Memory B cell (primary cell): Measurements from ENCODE around the gene KRT3.
"Not testable (repeated sequence)": the region's sequence is repeated elsewhere in the genome, so short reads cannot be mapped to it uniquely, and the experiment has no call there.

Source experiments
- ATAC-seq: fragments of 150-1000 bp; cut with Tn5 transposase; 2 replicates; pipeline ENCODE4 v1.10.0; 2021; ENCODE audit warnings: low read depth, mild to moderate bottlenecking, moderate library complexity
- DNase-seq, 2 donors: peaks; one replicate each; pipeline ENCODE4 v3.0.0; 2022; ENCODE audit warnings: low spot score in 2 of 2
- H3K27ac Mint-ChIP-seq: one replicate; pipeline ENCODE4 v1.8.0; 2022; ENCODE audit warnings: mild to moderate bottlenecking, moderate library complexity, mixed read lengths
- H3K27me3 Mint-ChIP-seq: one replicate; pipeline ENCODE4 v1.8.0; 2022; ENCODE audit warnings: mixed read lengths
- H3K36me3 Mint-ChIP-seq: one replicate; pipeline ENCODE4 v1.8.0; 2022; ENCODE audit warnings: mild to moderate bottlenecking, mixed read lengths
- H3K4me1 Mint-ChIP-seq: one replicate; pipeline ENCODE4 v1.8.0; 2022; ENCODE audit warnings: mixed read lengths
- H3K4me3 Mint-ChIP-seq: one replicate; pipeline ENCODE4 v1.8.0; 2022; ENCODE audit warnings: mild to moderate bottlenecking, moderate library complexity, mixed read lengths
- H3K9me3 Mint-ChIP-seq: one replicate; pipeline ENCODE4 v1.8.0; 2022; ENCODE audit warnings: mixed read lengths

KRT3 gene

DNA sequence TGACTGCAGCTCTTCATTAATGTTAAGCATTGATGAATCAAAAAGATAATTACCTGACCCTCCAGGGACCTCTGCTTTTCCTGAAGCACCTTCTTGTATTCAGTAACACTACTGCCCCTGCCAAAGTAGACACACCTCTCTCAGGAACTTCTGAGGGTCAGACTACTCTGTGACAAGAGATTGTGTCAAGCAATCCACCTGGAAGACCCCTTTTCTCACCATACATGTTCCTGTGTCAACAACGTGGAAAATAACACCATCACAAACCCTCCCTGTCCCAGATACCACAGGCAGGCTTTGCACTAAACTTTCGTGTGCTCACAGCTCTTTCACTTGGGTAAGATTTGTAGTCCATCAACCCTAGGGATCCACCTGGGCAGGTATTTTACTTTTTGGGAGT is 31.9 kb downstream of the KRT3 start:
- DNase-seq (no peak), ATAC-seq (no peak)
- Mint-ChIP-seq H3K27ac (no peak overlapping the region), H3K27me3 (peaks cover 6% of the 10 kb centered on the region), H3K4me1 (no peaks in the 10 kb centered on the region), H3K36me3 (no peaks in the 10 kb centered on the region), H3K4me3 (no peak overlapping the region), H3K9me3 (peaks cover 6% of the 10 kb centered on the region)

- Mint-ChIP-seq H3K9me3 (peaks cover 6% of the 10 kb centered on the region), H3K36me3 (no peaks in the 10 kb centered on the region), H3K4me3 (no peak overlapping the region), H3K27ac (no peak overlapping the region), H3K4me1 (no peaks in the 10 kb centered on the region), H3K27me3 (peaks cover 4% of the 10 kb centered on the region)
- DNase-seq = no peak
- ATAC-seq = no peak
Measured at GRCh38 chr12:52763036-52763659, 32.8 kb downstream of the KRT3 start.

- H3K27ac Mint-ChIP-seq = no peak overlapping the region
- DNase-seq = no peak
- no peaks in the 10 kb centered on the region for H3K4me1 Mint-ChIP-seq
- H3K4me3 Mint-ChIP-seq = no peak overlapping the region
- peaks cover 6% of the 10 kb centered on the region for H3K9me3 Mint-ChIP-seq
- H3K36me3 Mint-ChIP-seq = no peaks in the 10 kb centered on the region
- no peak for ATAC-seq
- peaks cover 4% of the 10 kb centered on the region for H3K27me3 Mint-ChIP-seq
Measured at GRCh38 chr12:52761802-52762201, 34.1 kb downstream of the KRT3 start.

DNA sequence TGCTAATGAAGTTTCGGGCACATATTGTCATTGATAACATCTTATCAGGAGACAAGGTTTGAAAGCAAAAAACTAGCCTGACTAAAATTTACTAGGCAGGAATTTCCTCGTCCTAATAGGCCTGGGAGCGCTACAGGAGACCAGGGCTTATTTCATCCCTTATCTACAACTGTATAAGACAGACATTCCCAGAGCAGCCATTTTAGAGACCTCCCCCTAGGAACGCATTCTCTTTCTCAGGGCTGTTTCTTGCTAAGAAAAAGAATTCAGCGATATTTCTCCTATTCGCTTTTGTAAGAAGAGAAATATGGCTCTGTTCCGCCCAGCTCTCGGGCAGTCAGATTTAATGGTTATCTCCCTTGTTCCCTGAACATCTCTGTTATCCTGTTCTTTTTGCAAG is 34.7 kb downstream of the KRT3 start:
- not testable (repeated sequence) for H3K9me3 Mint-ChIP-seq, H3K4me1 Mint-ChIP-seq, ATAC-seq, H3K36me3 Mint-ChIP-seq, H3K27me3 Mint-ChIP-seq, H3K4me3 Mint-ChIP-seq, DNase-seq, H3K27ac Mint-ChIP-seq

GRCh38 chr12:52760623-52761022 is 35.3 kb downstream of the KRT3 start:
- Mint-ChIP-seq H3K27ac (no peak overlapping the region), H3K4me3 (no peak overlapping the region), H3K9me3 (peaks cover 6% of the 10 kb centered on the region), H3K36me3 (no peaks in the 10 kb centered on the region), H3K27me3 (no peaks in the 10 kb centered on the region), H3K4me1 (no peaks in the 10 kb centered on the region)
- no peak for DNase-seq
- no peak for ATAC-seq

DNA sequence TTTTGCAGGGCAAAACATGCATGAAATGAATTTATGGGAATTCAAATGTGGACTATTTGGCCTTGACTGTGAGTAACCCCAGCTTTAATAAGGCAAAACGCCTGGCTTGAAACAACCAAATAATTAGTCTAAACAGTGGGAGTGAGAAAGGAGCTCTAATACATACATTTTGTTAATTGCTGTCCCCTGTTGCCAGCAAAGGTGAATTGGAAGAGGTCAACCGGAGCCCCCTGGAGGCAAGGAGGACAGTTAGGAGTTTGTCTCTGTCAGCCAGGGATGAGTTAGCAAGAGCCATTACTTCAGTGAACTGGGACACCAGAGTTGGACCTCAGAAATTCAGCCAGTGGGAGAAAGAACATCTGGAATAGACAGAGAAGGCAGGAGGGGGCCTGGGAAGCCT is 36.2 kb downstream of the KRT3 start:
- Mint-ChIP-seq H3K9me3 (peaks cover 6% of the 10 kb centered on the region), H3K27ac (no peak overlapping the region), H3K4me3 (no peak overlapping the region)

GRCh38 chr12:52759218-52759617 is 36.7 kb downstream of the KRT3 start:
- Mint-ChIP-seq H3K4me1 (no peaks in the 10 kb centered on the region), H3K36me3 (no peaks in the 10 kb centered on the region), H3K27ac (no peak overlapping the region), H3K4me3 (no peak overlapping the region), H3K27me3 (no peaks in the 10 kb centered on the region), H3K9me3 (peaks cover 6% of the 10 kb centered on the region)
- DNase-seq (no peak), ATAC-seq (no peak)

More for the DNA sequence above, 36.2 kb downstream of the KRT3 start:
- H3K36me3 Mint-ChIP-seq = no peaks in the 10 kb centered on the region
- ATAC-seq (no peak), DNase-seq (no peak)
- H3K27me3 Mint-ChIP-seq = no peaks in the 10 kb centered on the region
- H3K4me1 Mint-ChIP-seq = no peaks in the 10 kb centered on the region

DNA sequence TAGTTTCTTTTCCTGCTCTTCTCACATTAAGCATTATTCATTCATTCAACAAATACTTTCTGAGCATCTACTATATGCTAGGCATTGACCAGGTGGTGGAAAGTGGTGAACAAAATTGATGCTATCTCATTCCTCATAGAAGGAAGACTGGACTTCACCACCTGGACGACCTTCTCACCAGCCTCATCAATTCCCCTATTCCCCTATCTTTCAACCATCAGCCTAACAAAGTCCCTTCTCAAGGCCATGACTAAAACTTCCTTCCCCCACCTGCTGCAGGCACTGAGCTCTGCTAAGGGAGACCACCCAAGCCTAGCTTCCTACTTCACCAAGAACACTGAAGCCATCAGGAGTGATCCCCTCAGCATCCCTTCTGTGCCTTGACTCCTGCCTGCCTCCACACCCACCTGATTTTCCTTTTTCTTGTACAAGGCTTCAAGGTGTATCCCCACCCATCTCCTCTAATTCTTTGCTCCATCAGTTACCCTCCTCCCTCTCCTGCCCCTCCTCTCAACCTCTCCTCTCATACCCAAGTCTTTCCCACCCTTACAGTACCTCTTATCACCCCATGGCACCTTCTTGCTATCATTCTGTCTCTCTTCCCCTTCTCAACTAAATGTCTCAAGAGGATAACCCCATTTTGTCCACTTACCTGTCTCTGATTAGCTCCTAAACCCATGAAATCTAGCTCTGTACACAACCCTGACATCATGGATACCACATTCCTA is 38.3 kb downstream of the KRT3 start:
- no peaks in the 10 kb centered on the region for H3K36me3 Mint-ChIP-seq
- ATAC-seq = no peak
- peaks cover under 1% of the 10 kb centered on the region for H3K27me3 Mint-ChIP-seq
- H3K9me3 Mint-ChIP-seq = peaks cover 6% of the 10 kb centered on the region
- no peak overlapping the region for H3K4me3 Mint-ChIP-seq
- H3K27ac Mint-ChIP-seq = no peak overlapping the region
- no peaks in the 10 kb centered on the region for H3K4me1 Mint-ChIP-seq
- DNase-seq = no peak

GRCh38 chr12:52756281-52756960 is 39.5 kb downstream of the KRT3 start:
- DNase-seq (no peak), ATAC-seq (no peak)
- H3K27ac Mint-ChIP-seq = no peak overlapping the region
- H3K4me3 Mint-ChIP-seq = no peak overlapping the region
- H3K9me3 Mint-ChIP-seq = peaks cover 6% of the 10 kb centered on the region
- no peaks in the 10 kb centered on the region for H3K36me3 Mint-ChIP-seq
- no peaks in the 10 kb centered on the region for H3K4me1 Mint-ChIP-seq
- peaks cover 3% of the 10 kb centered on the region for H3K27me3 Mint-ChIP-seq

DNA sequence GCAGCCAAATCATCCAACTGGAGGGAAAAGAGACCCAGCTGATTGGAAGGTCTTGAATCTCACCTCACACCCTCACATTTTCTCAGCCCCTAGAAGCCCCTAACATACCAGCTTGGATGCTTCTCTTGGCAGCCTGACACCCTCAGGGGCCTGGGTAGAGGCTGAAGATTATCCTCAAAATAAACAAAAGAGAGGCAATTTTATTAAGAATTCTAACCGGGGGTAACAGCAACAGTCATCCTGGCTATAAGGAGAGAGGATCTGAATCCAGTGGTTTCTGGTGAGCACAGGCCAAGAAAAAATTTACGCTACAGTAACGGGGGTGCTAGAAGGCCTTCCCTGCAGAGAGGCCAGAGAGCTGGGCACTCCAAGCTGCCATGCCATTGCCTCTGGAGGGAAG is 40.4 kb downstream of the KRT3 start:
- Mint-ChIP-seq H3K36me3 (no peaks in the 10 kb centered on the region), H3K4me3 (no peak overlapping the region), H3K27me3 (peaks cover 3% of the 10 kb centered on the region), H3K27ac (no peak overlapping the region), H3K9me3 (peaks cover 2% of the 10 kb centered on the region), H3K4me1 (no peaks in the 10 kb centered on the region)
- DNase-seq (no peak), ATAC-seq (no peak)

GRCh38 chr12:52754135-52754534 is 41.8 kb downstream of the KRT3 start:
- ATAC-seq (no peak), DNase-seq (no peak)
- H3K4me1 Mint-ChIP-seq = no peaks in the 10 kb centered on the region
- H3K27ac Mint-ChIP-seq = no peak overlapping the region
- no peak overlapping the region for H3K4me3 Mint-ChIP-seq
- H3K36me3 Mint-ChIP-seq = no peaks in the 10 kb centered on the region
- H3K9me3 Mint-ChIP-seq = no peaks in the 10 kb centered on the region
- peaks cover 3% of the 10 kb centered on the region for H3K27me3 Mint-ChIP-seq

DNA sequence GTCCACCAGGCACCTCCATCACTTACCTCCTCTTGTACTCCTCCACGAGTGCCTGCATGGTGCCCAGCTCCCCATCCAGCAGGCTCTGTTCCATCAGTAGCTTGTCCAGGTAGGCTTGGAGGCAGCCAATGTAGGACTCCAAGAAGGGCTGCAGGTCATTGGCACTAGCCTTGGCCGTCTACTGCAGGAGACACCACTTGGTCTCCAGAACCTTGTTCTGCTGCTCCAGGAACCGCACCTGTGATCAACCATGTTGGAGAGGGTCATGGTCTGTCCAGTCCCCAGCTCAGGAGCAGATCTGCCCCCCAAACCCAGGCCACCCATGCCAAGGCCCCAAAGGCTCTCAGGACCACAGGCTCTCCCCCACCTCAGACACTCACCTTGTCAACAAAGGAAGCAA is 42.6 kb downstream of the KRT3 start:
- H3K27me3 Mint-ChIP-seq = peaks cover 3% of the 10 kb centered on the region
- no peak overlapping the region for H3K4me3 Mint-ChIP-seq
- no peaks in the 10 kb centered on the region for H3K4me1 Mint-ChIP-seq
- DNase-seq = no peak
- H3K27ac Mint-ChIP-seq = no peak overlapping the region
- H3K9me3 Mint-ChIP-seq = no peaks in the 10 kb centered on the region
- no peak for ATAC-seq
- H3K36me3 Mint-ChIP-seq = no peaks in the 10 kb centered on the region

DNA sequence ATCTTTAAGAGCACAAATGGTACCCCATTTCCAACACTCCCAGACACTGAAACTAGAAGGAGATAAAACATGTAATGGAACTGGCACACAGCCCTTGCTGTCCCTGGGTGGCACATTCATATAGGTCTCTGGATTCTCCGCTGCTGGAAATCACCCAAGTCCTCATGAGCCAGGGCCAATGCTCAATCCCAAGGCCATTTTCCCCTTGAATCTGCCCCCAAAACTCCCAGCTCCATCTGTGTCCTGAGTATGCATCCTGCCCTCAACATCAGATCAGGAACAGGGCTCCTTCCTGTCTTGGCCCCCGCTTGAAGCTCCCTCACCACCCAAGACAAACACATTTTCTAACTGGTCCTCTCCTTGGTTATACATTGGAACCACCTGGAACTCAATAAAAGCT is 43.4 kb downstream of the KRT3 start:
- Mint-ChIP-seq H3K4me1 (no peaks in the 10 kb centered on the region), H3K27me3 (peaks cover 3% of the 10 kb centered on the region), H3K9me3 (no peaks in the 10 kb centered on the region), H3K4me3 (no peak overlapping the region), H3K27ac (no peak overlapping the region), H3K36me3 (no peaks in the 10 kb centered on the region)
- DNase-seq (no peak), ATAC-seq (no peak)

DNA sequence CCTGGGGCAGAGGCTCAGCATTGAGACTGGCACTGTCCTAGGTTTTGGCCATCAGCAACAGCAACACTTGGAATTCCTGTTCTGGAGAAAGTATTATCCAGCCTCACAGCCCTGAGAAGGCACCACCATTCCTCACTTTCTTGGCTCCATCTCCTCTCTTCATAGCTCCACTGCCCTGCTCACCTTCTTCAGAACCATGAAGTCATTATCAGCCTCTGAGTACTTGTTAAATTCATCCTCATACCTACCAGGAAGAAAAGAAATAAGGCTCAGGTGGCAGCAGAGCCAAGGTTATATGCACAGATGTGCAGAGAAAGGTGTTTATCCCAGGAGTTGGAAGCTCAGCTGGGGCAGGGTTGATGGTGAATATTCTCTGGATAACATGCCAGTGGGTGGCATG is 44.1 kb downstream of the KRT3 start:
- no peak for DNase-seq
- no peaks in the 10 kb centered on the region for H3K9me3 Mint-ChIP-seq
- H3K4me1 Mint-ChIP-seq = no peaks in the 10 kb centered on the region
- H3K27me3 Mint-ChIP-seq = peaks cover 3% of the 10 kb centered on the region
- no peak overlapping the region for H3K4me3 Mint-ChIP-seq
- no peak for ATAC-seq
- no peak overlapping the region for H3K27ac Mint-ChIP-seq
- no peaks in the 10 kb centered on the region for H3K36me3 Mint-ChIP-seq
